ENCODE results near the gene CXCR6. TPM values are rescaled to one million over a fixed set of nuclear protein-coding genes. Genes with fewer than 3 reads are reported as not detected.
A peak's percentile ranks its signal among the peaks of the same experiment; 100 is the strongest.

CXCR6 gene
- total RNA-seq, 1 donor from 2014 or later = 9.3 TPM

- no peaks in the 10 kb centered on the region for H3K27me3 Mint-ChIP-seq (ENCODE audit: low read depth)
- H3K9me3 Mint-ChIP-seq = no peaks in the 10 kb centered on the region
- H3K4me1 Mint-ChIP-seq (ENCODE audit: low read depth) = peaks cover 75% of the 10 kb centered on the region
- H3K36me3 Mint-ChIP-seq (ENCODE audit: low read depth) = peaks cover 99% of the 10 kb centered on the region
- DNase-seq (ENCODE audit: low spot score) = no peak
- peak overlapping the region; percentile 61 for H3K27ac Mint-ChIP-seq
- H3K4me3 Mint-ChIP-seq (ENCODE audit: low read depth) = no peak overlapping the region
- intact Hi-C loops (cut with micrococcal nuclease) = no loop called here
These were observed 23.1 kb downstream of the CXCR6 start for GRCh38 chr3:45966371-45966791.

GRCh38 chr3:45966950-45967640 is 23.8 kb downstream of the CXCR6 start:
- intact Hi-C loops (cut with micrococcal nuclease) = no loop called here
- Mint-ChIP-seq H3K4me1 (ENCODE audit: low read depth) (peaks cover 76% of the 10 kb centered on the region), H3K9me3 (no peaks in the 10 kb centered on the region)

GRCh38 chr3:45967724-45968123 is 24.5 kb downstream of the CXCR6 start:
- H3K27me3 Mint-ChIP-seq (ENCODE audit: low read depth) = no peaks in the 10 kb centered on the region
- H3K4me3 Mint-ChIP-seq (ENCODE audit: low read depth) = no peak overlapping the region
- H3K36me3 Mint-ChIP-seq (ENCODE audit: low read depth) = peaks cover 97% of the 10 kb centered on the region

More at GRCh38 chr3:45966950-45967640, 23.8 kb downstream of the CXCR6 start:
- H3K4me3 Mint-ChIP-seq (ENCODE audit: low read depth) = no peak overlapping the region
- H3K36me3 Mint-ChIP-seq (ENCODE audit: low read depth) = peaks cover 99% of the 10 kb centered on the region
- H3K27ac Mint-ChIP-seq = no peak overlapping the region
- no peak for DNase-seq (ENCODE audit: low spot score)
- H3K27me3 Mint-ChIP-seq (ENCODE audit: low read depth) = no peaks in the 10 kb centered on the region

GRCh38 chr3:45968149-45968548 is 24.9 kb downstream of the CXCR6 start:
- Mint-ChIP-seq H3K4me1 (ENCODE audit: low read depth) (peaks cover 74% of the 10 kb centered on the region), H3K9me3 (no peaks in the 10 kb centered on the region), H3K27ac (peak overlapping the region; percentile 39), H3K4me3 (ENCODE audit: low read depth) (no peak overlapping the region), H3K27me3 (ENCODE audit: low read depth) (no peaks in the 10 kb centered on the region), H3K36me3 (ENCODE audit: low read depth) (peaks cover 97% of the 10 kb centered on the region)
- no peak for DNase-seq (ENCODE audit: low spot score)
- intact Hi-C loops (cut with micrococcal nuclease) = no loop called here

More at GRCh38 chr3:45967724-45968123, 24.5 kb downstream of the CXCR6 start:
- DNase-seq (ENCODE audit: low spot score) = no peak
- Mint-ChIP-seq H3K27ac (peak overlapping the region; percentile 39), H3K9me3 (no peaks in the 10 kb centered on the region), H3K4me1 (ENCODE audit: low read depth) (peaks cover 74% of the 10 kb centered on the region)
- intact Hi-C loops (cut with micrococcal nuclease) = no loop called here

- Mint-ChIP-seq H3K27me3 (ENCODE audit: low read depth) (no peaks in the 10 kb centered on the region), H3K27ac (no peak overlapping the region), H3K4me1 (ENCODE audit: low read depth) (peaks cover 74% of the 10 kb centered on the region), H3K36me3 (ENCODE audit: low read depth) (peaks cover 97% of the 10 kb centered on the region), H3K4me3 (ENCODE audit: low read depth) (no peak overlapping the region), H3K9me3 (no peaks in the 10 kb centered on the region)
- no peak for DNase-seq (ENCODE audit: low spot score)
- intact Hi-C loops (cut with micrococcal nuclease) = no loop called here
These were observed 25.4 kb downstream of the CXCR6 start for GRCh38 chr3:45968706-45969105.

- peaks cover 70% of the 10 kb centered on the region for H3K4me1 Mint-ChIP-seq (ENCODE audit: low read depth)
- no peak overlapping the region for H3K4me3 Mint-ChIP-seq (ENCODE audit: low read depth)
- DNase-seq (ENCODE audit: low spot score) = no peak
- no peaks in the 10 kb centered on the region for H3K9me3 Mint-ChIP-seq
- intact Hi-C loops (cut with micrococcal nuclease) = no loop called here
- no peak overlapping the region for H3K27ac Mint-ChIP-seq
- H3K27me3 Mint-ChIP-seq (ENCODE audit: low read depth) = no peaks in the 10 kb centered on the region
- peaks cover 96% of the 10 kb centered on the region for H3K36me3 Mint-ChIP-seq (ENCODE audit: low read depth)
These were observed 25.9 kb downstream of the CXCR6 start for GRCh38 chr3:45969116-45969515.

- no peaks in the 10 kb centered on the region for H3K9me3 Mint-ChIP-seq
- intact Hi-C loops (cut with micrococcal nuclease) = no loop called here
- no peaks in the 10 kb centered on the region for H3K27me3 Mint-ChIP-seq (ENCODE audit: low read depth)
- H3K4me3 Mint-ChIP-seq (ENCODE audit: low read depth) = no peak overlapping the region
- peak overlapping the region; percentile 21 for H3K27ac Mint-ChIP-seq
- peaks cover 69% of the 10 kb centered on the region for H3K4me1 Mint-ChIP-seq (ENCODE audit: low read depth)
- peaks cover 96% of the 10 kb centered on the region for H3K36me3 Mint-ChIP-seq (ENCODE audit: low read depth)
- no peak for DNase-seq (ENCODE audit: low spot score)
These were observed 26.7 kb downstream of the CXCR6 start for GRCh38 chr3:45969953-45970352.

GRCh38 chr3:45972534-45973402 is 29.5 kb downstream of the CXCR6 start:
- intact Hi-C loops (cut with micrococcal nuclease) = loop anchor here (1.0 kb wide), 1 partner anchor 8 kb away; no protein-coding TSS in a partner anchor
- peak overlapping the region; percentile 78 for H3K27ac Mint-ChIP-seq
- no peak overlapping the region for H3K4me3 Mint-ChIP-seq (ENCODE audit: low read depth)
- H3K27me3 Mint-ChIP-seq (ENCODE audit: low read depth) = no peaks in the 10 kb centered on the region
- H3K9me3 Mint-ChIP-seq = no peaks in the 10 kb centered on the region
- DNase-seq (ENCODE audit: low spot score) = no peak
- H3K36me3 Mint-ChIP-seq (ENCODE audit: low read depth) = peaks cover 93% of the 10 kb centered on the region
- peaks cover 77% of the 10 kb centered on the region for H3K4me1 Mint-ChIP-seq (ENCODE audit: low read depth)

GRCh38 chr3:45974686-45975085 is 31.4 kb downstream of the CXCR6 start:
- no peak overlapping the region for H3K4me3 Mint-ChIP-seq (ENCODE audit: low read depth)

GRCh38 chr3:45975686-45976085 is 32.4 kb downstream of the CXCR6 start:
- peak overlapping the region; percentile 41 for H3K4me3 Mint-ChIP-seq (ENCODE audit: low read depth)
- H3K9me3 Mint-ChIP-seq = peaks cover 4% of the 10 kb centered on the region
- H3K27ac Mint-ChIP-seq = peak overlapping the region; percentile 91
- H3K4me1 Mint-ChIP-seq (ENCODE audit: low read depth) = peaks cover 85% of the 10 kb centered on the region
- H3K36me3 Mint-ChIP-seq (ENCODE audit: low read depth) = peaks cover 92% of the 10 kb centered on the region
- no peaks in the 10 kb centered on the region for H3K27me3 Mint-ChIP-seq (ENCODE audit: low read depth)
- DNase-seq (ENCODE audit: low spot score) = no peak
- intact Hi-C loops (cut with micrococcal nuclease) = loop anchor here (1.0 to 5.0 kb wide), 4 partner anchors 11 to 395 kb away; partner anchors contain the start of gene CCR5

More at GRCh38 chr3:45974686-45975085, 31.4 kb downstream of the CXCR6 start:
- Mint-ChIP-seq H3K9me3 (peaks cover 4% of the 10 kb centered on the region), H3K4me1 (ENCODE audit: low read depth) (peaks cover 86% of the 10 kb centered on the region), H3K27me3 (ENCODE audit: low read depth) (no peaks in the 10 kb centered on the region), H3K27ac (peak overlapping the region; percentile 30), H3K36me3 (ENCODE audit: low read depth) (peaks cover 93% of the 10 kb centered on the region)
- intact Hi-C loops (cut with micrococcal nuclease) = loop anchor here (5.0 kb wide), 1 partner anchor 282 kb away; no protein-coding TSS in a partner anchor
- DNase-seq (ENCODE audit: low spot score) = no peak

- Mint-ChIP-seq H3K27me3 (ENCODE audit: low read depth) (no peaks in the 10 kb centered on the region), H3K36me3 (ENCODE audit: low read depth) (peaks cover 90% of the 10 kb centered on the region), H3K4me3 (ENCODE audit: low read depth) (peak overlapping the region; percentile 54), H3K9me3 (peaks cover 4% of the 10 kb centered on the region), H3K27ac (peak overlapping the region; percentile 91), H3K4me1 (ENCODE audit: low read depth) (peaks cover 86% of the 10 kb centered on the region)
- no peak for DNase-seq (ENCODE audit: low spot score)
- intact Hi-C loops (cut with micrococcal nuclease) = loop anchor here (1.0 to 5.0 kb wide), 4 partner anchors 12 to 394 kb away; partner anchors contain the start of gene CCR5
These were observed 33.2 kb downstream of the CXCR6 start for GRCh38 chr3:45976191-45977091.
